HCT116 (cell line): ENCODE results near the gene FGFRL1.

Experiments
- RAD21 ChIP-seq: IDR thresholded peaks from 2 replicates; pipeline ENCODE4 v1.6.1; 2012; ENCODE audit warnings: low read depth, mild to moderate bottlenecking
- TF ChIP-seq, protein P1 (sequence below), 3 experiments: fragments of 200-600 bp in 1 of 3; sonication (generic) in 1 of 3; IDR thresholded peaks in 2 of 3; conservative IDR thresholded peaks in 1 of 3; 2 replicates each; pipeline ENCODE4 v1.5.1; 2012 to 2017; ENCODE audit warnings: low read depth in 2 of 3, low read length in 2 of 3, antibody characterized with exemption in 1 of 3, borderline replicate concordance in 1 of 3, control low read depth in 1 of 3, mild to moderate bottlenecking in 1 of 3, mixed read lengths in 1 of 3, mixed run types in 1 of 3, moderate library complexity in 1 of 3; ENCODE audit not compliant: insufficient read depth in 1 of 3
- TF ChIP-seq, protein P2 (sequence below): IDR thresholded peaks from 2 replicates; pipeline ENCODE4 v1.6.1; 2012; ENCODE audit warnings: low read depth

DNA sequence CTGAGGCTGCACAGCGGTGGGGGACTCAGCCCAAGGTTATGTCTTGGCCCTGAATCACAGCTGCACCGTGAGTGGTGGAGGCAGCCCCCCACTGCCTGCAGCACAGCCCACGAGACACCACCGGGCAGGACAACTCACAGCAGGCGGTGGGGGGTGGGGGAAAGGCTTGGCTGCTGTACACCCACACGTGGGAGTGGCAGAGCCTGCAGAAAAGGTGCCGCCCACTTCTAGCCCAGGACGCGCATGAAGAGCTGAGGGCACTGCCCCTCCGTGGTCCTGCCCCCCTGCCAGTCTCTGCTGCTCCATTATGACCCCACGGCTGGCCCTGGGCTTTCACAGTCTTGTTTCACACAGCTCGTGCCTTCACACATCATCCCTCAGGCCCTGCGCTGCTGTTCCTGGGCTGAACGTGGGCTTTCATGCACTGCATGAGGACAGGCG is 40.8 kb downstream of the FGFRL1 start:
- TF ChIP-seq, protein P1, sequence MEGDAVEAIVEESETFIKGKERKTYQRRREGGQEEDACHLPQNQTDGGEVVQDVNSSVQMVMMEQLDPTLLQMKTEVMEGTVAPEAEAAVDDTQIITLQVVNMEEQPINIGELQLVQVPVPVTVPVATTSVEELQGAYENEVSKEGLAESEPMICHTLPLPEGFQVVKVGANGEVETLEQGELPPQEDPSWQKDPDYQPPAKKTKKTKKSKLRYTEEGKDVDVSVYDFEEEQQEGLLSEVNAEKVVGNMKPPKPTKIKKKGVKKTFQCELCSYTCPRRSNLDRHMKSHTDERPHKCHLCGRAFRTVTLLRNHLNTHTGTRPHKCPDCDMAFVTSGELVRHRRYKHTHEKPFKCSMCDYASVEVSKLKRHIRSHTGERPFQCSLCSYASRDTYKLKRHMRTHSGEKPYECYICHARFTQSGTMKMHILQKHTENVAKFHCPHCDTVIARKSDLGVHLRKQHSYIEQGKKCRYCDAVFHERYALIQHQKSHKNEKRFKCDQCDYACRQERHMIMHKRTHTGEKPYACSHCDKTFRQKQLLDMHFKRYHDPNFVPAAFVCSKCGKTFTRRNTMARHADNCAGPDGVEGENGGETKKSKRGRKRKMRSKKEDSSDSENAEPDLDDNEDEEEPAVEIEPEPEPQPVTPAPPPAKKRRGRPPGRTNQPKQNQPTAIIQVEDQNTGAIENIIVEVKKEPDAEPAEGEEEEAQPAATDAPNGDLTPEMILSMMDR (IDR thresholded peaks at IDR 0.05 in 2 of 3, conservative IDR thresholded peaks at IDR 0.05 in 1 of 3; ENCODE audit: borderline replicate concordance in 1 of 3, insufficient read depth in 1 of 3, low read depth in 2 of 3, low read length in 2 of 3) = no peak
- TF ChIP-seq RAD21 = no peak
- TF ChIP-seq, protein P2, sequence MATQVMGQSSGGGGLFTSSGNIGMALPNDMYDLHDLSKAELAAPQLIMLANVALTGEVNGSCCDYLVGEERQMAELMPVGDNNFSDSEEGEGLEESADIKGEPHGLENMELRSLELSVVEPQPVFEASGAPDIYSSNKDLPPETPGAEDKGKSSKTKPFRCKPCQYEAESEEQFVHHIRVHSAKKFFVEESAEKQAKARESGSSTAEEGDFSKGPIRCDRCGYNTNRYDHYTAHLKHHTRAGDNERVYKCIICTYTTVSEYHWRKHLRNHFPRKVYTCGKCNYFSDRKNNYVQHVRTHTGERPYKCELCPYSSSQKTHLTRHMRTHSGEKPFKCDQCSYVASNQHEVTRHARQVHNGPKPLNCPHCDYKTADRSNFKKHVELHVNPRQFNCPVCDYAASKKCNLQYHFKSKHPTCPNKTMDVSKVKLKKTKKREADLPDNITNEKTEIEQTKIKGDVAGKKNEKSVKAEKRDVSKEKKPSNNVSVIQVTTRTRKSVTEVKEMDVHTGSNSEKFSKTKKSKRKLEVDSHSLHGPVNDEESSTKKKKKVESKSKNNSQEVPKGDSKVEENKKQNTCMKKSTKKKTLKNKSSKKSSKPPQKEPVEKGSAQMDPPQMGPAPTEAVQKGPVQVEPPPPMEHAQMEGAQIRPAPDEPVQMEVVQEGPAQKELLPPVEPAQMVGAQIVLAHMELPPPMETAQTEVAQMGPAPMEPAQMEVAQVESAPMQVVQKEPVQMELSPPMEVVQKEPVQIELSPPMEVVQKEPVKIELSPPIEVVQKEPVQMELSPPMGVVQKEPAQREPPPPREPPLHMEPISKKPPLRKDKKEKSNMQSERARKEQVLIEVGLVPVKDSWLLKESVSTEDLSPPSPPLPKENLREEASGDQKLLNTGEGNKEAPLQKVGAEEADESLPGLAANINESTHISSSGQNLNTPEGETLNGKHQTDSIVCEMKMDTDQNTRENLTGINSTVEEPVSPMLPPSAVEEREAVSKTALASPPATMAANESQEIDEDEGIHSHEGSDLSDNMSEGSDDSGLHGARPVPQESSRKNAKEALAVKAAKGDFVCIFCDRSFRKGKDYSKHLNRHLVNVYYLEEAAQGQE = no peak
